Epithelial cell of esophagus (primary cell): ENCODE measurements around the gene COMMD8.
"Not testable (repeated sequence)": the region's sequence is repeated elsewhere in the genome, so short reads cannot be mapped to it uniquely, and the experiment has no call there.

Experiments used
- DNase-seq: peaks from one replicate; pipeline ENCODE4 v3.0.0; 2010; ENCODE audit warnings: low read depth
- H3K4me3 ChIP-seq: 2 replicates; pipeline ENCODE4 v1.5.1; 2011; ENCODE audit warnings: mild to moderate bottlenecking, low read length, control low read depth
- CTCF ChIP-seq: IDR thresholded peaks from 2 replicates; pipeline ENCODE4 v1.5.1; 2011; ENCODE audit warnings: low read depth, mild to moderate bottlenecking, low read length, control low read depth, inconsistent platforms; ENCODE audit not compliant: insufficient read depth; ENCODE audit errors: missing control alignments

Gene COMMD8

GRCh38 chr4:47494124-47494430, 30.6 kb upstream of the COMMD8 start:
- H3K4me3 ChIP-seq = no peak overlapping the region
- no peak for TF ChIP-seq CTCF
- no peak for DNase-seq

GRCh38 chr4:47493238-47494123, 30.0 kb upstream of the COMMD8 start:
- no peak for DNase-seq
- no peak for TF ChIP-seq CTCF
- no peak overlapping the region for H3K4me3 ChIP-seq

- no peak overlapping the region for H3K4me3 ChIP-seq
- peak; percentile 67 for DNase-seq
- peak; percentile 69 for TF ChIP-seq CTCF
Observed at GRCh38 chr4:47490550-47490949, 27.0 kb upstream of the COMMD8 start.

- no peak for TF ChIP-seq CTCF
- no peak overlapping the region for H3K4me3 ChIP-seq
- DNase-seq = no peak
Observed at GRCh38 chr4:47488706-47489105, 25.2 kb upstream of the COMMD8 start.

GRCh38 chr4:47486727-47487126, 23.2 kb upstream of the COMMD8 start:
- H3K4me3 ChIP-seq = peak overlapping the region; percentile 62
- not testable (repeated sequence) for DNase-seq

- H3K4me3 ChIP-seq = peak overlapping the region; percentile 62
- DNase-seq = peak; percentile 13
- TF ChIP-seq CTCF = no peak
Observed at GRCh38 chr4:47486231-47486673, 22.8 kb upstream of the COMMD8 start.

- no peak for TF ChIP-seq CTCF
- DNase-seq = no peak
- H3K4me3 ChIP-seq = peak overlapping the region; percentile 62
Observed at GRCh38 chr4:47485768-47486167, 22.3 kb upstream of the COMMD8 start.
